Measurements from ENCODE around the gene CLPTM1. TPM values are rescaled to one million over a fixed set of nuclear protein-coding genes. Genes with fewer than 3 reads are reported as not detected.

Gene CLPTM1
- total RNA-seq, 1 experiment from 2014 or later: 102 TPM

DNA sequence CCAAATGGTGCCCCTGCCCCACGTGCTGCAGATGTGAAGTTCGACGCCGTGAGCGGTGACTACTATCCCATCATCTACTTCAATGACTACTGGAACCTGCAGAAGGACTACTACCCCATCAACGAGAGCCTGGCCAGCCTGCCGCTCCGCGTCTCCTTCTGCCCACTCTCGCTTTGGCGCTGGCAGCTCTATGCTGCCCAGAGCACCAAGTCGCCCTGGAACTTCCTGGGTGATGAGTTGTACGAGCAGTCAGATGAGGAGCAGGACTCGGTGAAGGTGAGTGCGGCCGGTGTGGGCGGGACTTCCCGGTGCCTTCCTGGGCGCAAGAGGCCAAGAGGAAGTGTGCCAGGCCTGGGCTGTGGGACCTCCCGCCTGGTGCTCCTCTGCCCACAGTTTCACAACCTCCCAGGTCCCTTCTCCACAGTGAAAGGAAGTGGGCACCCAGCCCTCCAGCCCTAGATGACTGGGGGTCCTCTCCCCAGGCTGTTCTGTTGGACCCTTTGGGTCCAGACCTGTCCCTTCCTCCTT is 32.0 kb downstream of the CLPTM1 start:
- ChIA-PET RAD21 (ENCODE audit: low non-redundant PET in 1 of 2, low total read pairs in 2 of 2, uncharacterized antibody in 2 of 2, unreplicated experiment in 2 of 2) (no interaction called here), CTCF (no interaction called here), POLR2A (no interaction called here)
- H3K27me3 ChIP-seq (ENCODE audit: insufficient read depth, low read length): no peaks in the 10 kb centered on the region
- intact Hi-C loops (cut with micrococcal nuclease): no loop called here
- no peak overlapping the region for H3K27ac ChIP-seq (ENCODE audit: low read depth, low read length)
- no peaks in the 10 kb centered on the region for H4K20me1 ChIP-seq (ENCODE audit: insufficient read depth)
- no peaks in the 10 kb centered on the region for H3K9me3 ChIP-seq (ENCODE audit: control insufficient read depth in 1 of 2, insufficient read depth in 1 of 2, low read depth in 1 of 2, low read length in 2 of 2)
- ATAC-seq: no peak
- no peak for DNase-seq (ENCODE audit: low read depth, low spot score)
- peaks cover 0 to 16% of the 10 kb centered on the region in 2 experiments; a peak in 3 of 4 replicates for H3K36me3 ChIP-seq (ENCODE audit: control insufficient read depth in 1 of 2, insufficient read depth in 2 of 2, low read length in 2 of 2)
- no peak overlapping the region for H3K4me3 ChIP-seq (replicated peaks in 1 of 2; ENCODE audit: low read depth in 1 of 2, low read length in 2 of 2)
- no peak overlapping the region for H3K9ac ChIP-seq (ENCODE audit: low read length)
- H3K9me2 ChIP-seq (ENCODE audit: insufficient read depth): no peaks in the 10 kb centered on the region
- no peak overlapping the region for H2AFZ ChIP-seq (ENCODE audit: low read depth, low read length, poor library complexity, severe bottlenecking)
- TF ChIP-seq POLR2A (IDR thresholded peaks at IDR 0.05; ENCODE audit: borderline replicate concordance, extremely low read depth, insufficient read depth, insufficient read length) (no peak), YY1 (IDR thresholded peaks at IDR 0.05; ENCODE audit: extremely low read depth, insufficient replicate concordance, low read depth, low read length) (no peak), SP1 (IDR thresholded peaks at IDR 0.05; ENCODE audit: low read depth) (no peak), CBX3 (IDR thresholded peaks at IDR 0.05; ENCODE audit: low read depth) (no peak), CEBPB (IDR thresholded peaks at IDR 0.05; ENCODE audit: low read depth) (no peak), ZFX (IDR thresholded peaks at IDR 0.05) (no peak), EZH2 (IDR thresholded peaks at IDR 0.05) (no peak), ZNF274 (IDR thresholded peaks at IDR 0.05; ENCODE audit: low read depth, low read length) (no peak), MAX (IDR thresholded peaks at IDR 0.05) (no peak), EZH2phosphoT487 (IDR thresholded peaks at IDR 0.05; ENCODE audit: borderline replicate concordance) (no peak), EGR1 (IDR thresholded peaks at IDR 0.05; ENCODE audit: low read depth) (no peak), RAD21 (IDR thresholded peaks at IDR 0.05; ENCODE audit: low read depth) (no peak), SIN3A (IDR thresholded peaks at IDR 0.05; ENCODE audit: low read depth) (no peak), ATF3 (IDR thresholded peaks at IDR 0.05) (no peak), POLR2AphosphoS5 (IDR thresholded peaks at IDR 0.05; ENCODE audit: low read depth, low read length) (no peak)
- TF ChIP-seq, protein P1, sequence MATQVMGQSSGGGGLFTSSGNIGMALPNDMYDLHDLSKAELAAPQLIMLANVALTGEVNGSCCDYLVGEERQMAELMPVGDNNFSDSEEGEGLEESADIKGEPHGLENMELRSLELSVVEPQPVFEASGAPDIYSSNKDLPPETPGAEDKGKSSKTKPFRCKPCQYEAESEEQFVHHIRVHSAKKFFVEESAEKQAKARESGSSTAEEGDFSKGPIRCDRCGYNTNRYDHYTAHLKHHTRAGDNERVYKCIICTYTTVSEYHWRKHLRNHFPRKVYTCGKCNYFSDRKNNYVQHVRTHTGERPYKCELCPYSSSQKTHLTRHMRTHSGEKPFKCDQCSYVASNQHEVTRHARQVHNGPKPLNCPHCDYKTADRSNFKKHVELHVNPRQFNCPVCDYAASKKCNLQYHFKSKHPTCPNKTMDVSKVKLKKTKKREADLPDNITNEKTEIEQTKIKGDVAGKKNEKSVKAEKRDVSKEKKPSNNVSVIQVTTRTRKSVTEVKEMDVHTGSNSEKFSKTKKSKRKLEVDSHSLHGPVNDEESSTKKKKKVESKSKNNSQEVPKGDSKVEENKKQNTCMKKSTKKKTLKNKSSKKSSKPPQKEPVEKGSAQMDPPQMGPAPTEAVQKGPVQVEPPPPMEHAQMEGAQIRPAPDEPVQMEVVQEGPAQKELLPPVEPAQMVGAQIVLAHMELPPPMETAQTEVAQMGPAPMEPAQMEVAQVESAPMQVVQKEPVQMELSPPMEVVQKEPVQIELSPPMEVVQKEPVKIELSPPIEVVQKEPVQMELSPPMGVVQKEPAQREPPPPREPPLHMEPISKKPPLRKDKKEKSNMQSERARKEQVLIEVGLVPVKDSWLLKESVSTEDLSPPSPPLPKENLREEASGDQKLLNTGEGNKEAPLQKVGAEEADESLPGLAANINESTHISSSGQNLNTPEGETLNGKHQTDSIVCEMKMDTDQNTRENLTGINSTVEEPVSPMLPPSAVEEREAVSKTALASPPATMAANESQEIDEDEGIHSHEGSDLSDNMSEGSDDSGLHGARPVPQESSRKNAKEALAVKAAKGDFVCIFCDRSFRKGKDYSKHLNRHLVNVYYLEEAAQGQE (IDR thresholded peaks at IDR 0.05; ENCODE audit: low read depth): no peak
- no peaks in the 10 kb centered on the region for H3K79me2 ChIP-seq (ENCODE audit: insufficient read depth, low read length)
- H3K4me2 ChIP-seq (ENCODE audit: low read length): no peak overlapping the region
- BruUV-seq (replicated peaks): no TSS peak
- no peaks in the 10 kb centered on the region for H3K4me1 ChIP-seq (ENCODE audit: control insufficient read depth in 1 of 2, insufficient read depth in 2 of 2, low read length in 2 of 2)
